GM12873 (cell line): ENCODE data around the gene AUP1.

Experiments used
- CTCF ChIP-seq: IDR thresholded peaks from 2 replicates; pipeline ENCODE4 v1.5.1; 2012; ENCODE audit warnings: low read depth, mild to moderate bottlenecking, moderate library complexity, low read length, control low read depth; ENCODE audit not compliant: insufficient read depth; ENCODE audit errors: missing control alignments

AUP1 gene

GRCh38 chr2:74555610-74556103, 26.2 kb upstream of the AUP1 start:
- no peak for TF ChIP-seq CTCF

GRCh38 chr2:74554820-74555531, 25.5 kb upstream of the AUP1 start:
- no peak for TF ChIP-seq CTCF

- no peak for TF ChIP-seq CTCF
Measured at GRCh38 chr2:74553892-74554819, 24.6 kb upstream of the AUP1 start, which contains the start of the genes DOK1 and LOXL3. Gene DOK1 (plus strand): TSS chr2:74554720. CDS start chr2:74554755, 35 bp downstream. Gene LOXL3 (minus strand): TSS chr2:74553942. CDS start chr2:74552634, 1,308 bp downstream.

GRCh38 chr2:74552914-74553811, 23.7 kb upstream of the AUP1 start:
- peak; percentile 7 for TF ChIP-seq CTCF

- TF ChIP-seq CTCF: no peak
Measured at GRCh38 chr2:74551942-74552913, 22.7 kb upstream of the AUP1 start.

- TF ChIP-seq CTCF: no peak
Measured at GRCh38 chr2:74551530-74551929, 22.0 kb upstream of the AUP1 start.
